BJ (cell line): Measurements from ENCODE around the gene TRIP6. TPM values are rescaled to one million over a fixed set of nuclear protein-coding genes. Genes with fewer than 3 reads are reported as not detected.

Experiments
- CTCF ChIA-PET: fragments of 350-600 bp; formaldehyde crosslinking; extraction: SDS; loops from one replicate; lab custom pipeline; 2021; ENCODE audit warnings: antibody characterized with exemption, inconsistent platforms; lab: Yijun Ruan, JAX
- POLR2A ChIA-PET: fragments of 300-600 bp; sonication (Branson Sonifier 250); formaldehyde crosslinking; extraction: SDS; loops from one replicate; lab custom pipeline; 2021; ENCODE audit warnings: antibody characterized with exemption; lab: Charles Lee
- DNase-seq: peaks from one replicate; pipeline ENCODE4 v3.0.0-alpha.2; 2011; ENCODE audit warnings: low read depth
- H3K27me3 ChIP-seq: 2 replicates; pipeline ENCODE4 v1.6.0; 2011; ENCODE audit warnings: low read length; ENCODE audit not compliant: control insufficient read depth, insufficient read depth
- H3K36me3 ChIP-seq: 2 replicates; pipeline ENCODE4 v1.5.1; 2011; ENCODE audit warnings: low read length; ENCODE audit not compliant: control insufficient read depth, insufficient read depth
- H3K4me3 ChIP-seq: 2 replicates; pipeline ENCODE4 v1.5.1; 2011; ENCODE audit warnings: low read depth, mild to moderate bottlenecking, control low read depth, low read length
- CTCF ChIP-seq: IDR thresholded peaks from 2 replicates; pipeline ENCODE4 v1.5.1; 2011; ENCODE audit warnings: low read depth, mild to moderate bottlenecking, control low read depth, inconsistent platforms, low read length, moderate library complexity; ENCODE audit not compliant: insufficient read depth
- polyA plus RNA-seq: library from polyadenylated mRNA; depleted of rRNA; stranded (reverse); fragments of >200 nt; gene quantifications from 2 replicates; pipeline ENCODE4 v1.2.3, GENCODE V29; 2011

Gene TRIP6
- polyA plus RNA-seq, 1 experiment, result 105 TPM

- peaks cover 37% of the 10 kb centered on the region for H3K36me3 ChIP-seq
- POLR2A ChIA-PET, result no interaction called here
- no peak for TF ChIP-seq CTCF
- CTCF ChIA-PET, result interaction anchor here (1.2 kb wide), 1 partner anchor 151 kb away, joined by 3 read pairs; no protein-coding TSS in a partner anchor
- no peak for DNase-seq
- H3K27me3 ChIP-seq, result no peaks in the 10 kb centered on the region
- H3K4me3 ChIP-seq, result no peak overlapping the region
Observed at GRCh38 chr7:100880645-100881044, 13.5 kb downstream of the TRIP6 start.

- ChIA-PET POLR2A (no interaction called here), CTCF (interaction anchor here (1.2 kb wide), 1 partner anchor 150 kb away, joined by 3 read pairs; no protein-coding TSS in a partner anchor)
- TF ChIP-seq CTCF, result no peak
- no peak overlapping the region for H3K4me3 ChIP-seq
- DNase-seq, result no peak
- H3K27me3 ChIP-seq, result no peaks in the 10 kb centered on the region
- H3K36me3 ChIP-seq, result peaks cover 41% of the 10 kb centered on the region
Observed at GRCh38 chr7:100881136-100881535, 13.9 kb downstream of the TRIP6 start.

- Histone ChIP-seq H3K27me3 (no peaks in the 10 kb centered on the region), H3K36me3 (peaks cover 52% of the 10 kb centered on the region), H3K4me3 (no peak overlapping the region)
- no peak for DNase-seq
- ChIA-PET POLR2A (no interaction called here), CTCF (interaction anchor here (1.0 kb wide), 2 partner anchors 16 to 177 kb away, joined by 3 read pairs; no protein-coding TSS in a partner anchor)
- TF ChIP-seq CTCF, result no peak
Observed at GRCh38 chr7:100882201-100882600, 15.0 kb downstream of the TRIP6 start.

GRCh38 chr7:100882785-100883526 is 15.8 kb downstream of the TRIP6 start:
- no peak for DNase-seq
- POLR2A ChIA-PET, result no interaction called here
- CTCF ChIA-PET, result interaction anchor here (1.0 kb wide), 2 partner anchors 15 to 176 kb away, joined by 3 read pairs; no protein-coding TSS in a partner anchor

More at GRCh38 chr7:100882785-100883526, 15.8 kb downstream of the TRIP6 start:
- Histone ChIP-seq H3K4me3 (no peak overlapping the region), H3K36me3 (peaks cover 57% of the 10 kb centered on the region), H3K27me3 (no peaks in the 10 kb centered on the region)
- TF ChIP-seq CTCF, result no peak
